H9 (cell line): ENCODE data around the gene MAST2. TPM values are rescaled to one million over a fixed set of nuclear protein-coding genes. Genes with fewer than 3 reads are reported as not detected.

ENCODE experiments used
- DNase-seq: peaks from one replicate; pipeline ENCODE4 v3.0.0-alpha.2; 2017
- H2AFZ ChIP-seq: one replicate; pipeline ENCODE4 v1.6.1; 2013; ENCODE audit warnings: mild to moderate bottlenecking, low read length, control low read depth, moderate library complexity
- H2AK5ac ChIP-seq: 2 replicates; pipeline ENCODE4 v1.6.1; 2013; ENCODE audit warnings: low read length, control low read depth, mixed read lengths; ENCODE audit not compliant: insufficient read length
- H2BK120ac ChIP-seq: one replicate; pipeline ENCODE4 v1.6.1; 2013; ENCODE audit warnings: low read depth, mild to moderate bottlenecking, low read length, control low read depth, inconsistent platforms; ENCODE audit not compliant: poor library complexity, severe bottlenecking
- H2BK12ac ChIP-seq: 2 replicates; pipeline ENCODE4 v1.6.1; 2013; ENCODE audit warnings: low read length, control low read depth, mixed read lengths, low read depth; ENCODE audit not compliant: insufficient read length
- H2BK15ac ChIP-seq: 2 replicates; pipeline ENCODE4 v1.6.1; 2013; ENCODE audit warnings: low read depth, low read length, control low read depth
- H2BK20ac ChIP-seq: one replicate; pipeline ENCODE4 v1.6.1; 2013; ENCODE audit warnings: low read depth, mild to moderate bottlenecking, low read length, control low read depth, inconsistent platforms; ENCODE audit not compliant: poor library complexity, severe bottlenecking
- H2BK5ac ChIP-seq: 2 replicates; pipeline ENCODE4 v1.6.1; 2013; ENCODE audit warnings: low read length, control low read depth, mixed read lengths; ENCODE audit not compliant: insufficient read length
- H3K14ac ChIP-seq: 2 replicates; pipeline ENCODE4 v1.6.1; 2013; ENCODE audit warnings: low read length, control low read depth; ENCODE audit not compliant: insufficient read depth
- H3K18ac ChIP-seq: 2 replicates; pipeline ENCODE4 v1.6.1; 2013; ENCODE audit warnings: low read depth, mild to moderate bottlenecking, mixed read lengths, low read length, control low read depth; ENCODE audit not compliant: insufficient read length
- H3K23ac ChIP-seq: 2 replicates; pipeline ENCODE4 v1.6.1; 2013; ENCODE audit warnings: low read length, control low read depth, mixed read lengths, low read depth; ENCODE audit not compliant: insufficient read length
- H3K23me2 ChIP-seq: 2 replicates; pipeline ENCODE4 v1.6.1; 2013; ENCODE audit warnings: low read depth, mild to moderate bottlenecking, mixed read lengths, low read length, control low read depth; ENCODE audit not compliant: insufficient read length, poor library complexity, severe bottlenecking
- H3K27ac ChIP-seq: 2 replicates; pipeline ENCODE4 v1.5.1; 2013; ENCODE audit warnings: low read length, control low read depth, mixed read lengths, low read depth; ENCODE audit not compliant: insufficient read length
- H3K27me3 ChIP-seq: 2 replicates; pipeline ENCODE4 v1.6.1; 2013; ENCODE audit warnings: low read length, control low read depth, inconsistent platforms; ENCODE audit not compliant: insufficient read depth
- H3K4ac ChIP-seq: 2 replicates; pipeline ENCODE4 v1.6.1; 2013; ENCODE audit warnings: low read depth, mild to moderate bottlenecking, control low read depth, inconsistent platforms, low read length, moderate library complexity
- H3K4me1 ChIP-seq: 2 replicates; pipeline ENCODE4 v1.6.1; 2013; ENCODE audit warnings: low read length, control low read depth, inconsistent platforms; ENCODE audit not compliant: insufficient read depth
- H3K4me2 ChIP-seq: 2 replicates; pipeline ENCODE4 v1.6.1; 2013; ENCODE audit warnings: low read length, control low read depth, mixed read lengths; ENCODE audit not compliant: insufficient read length, insufficient read depth
- H3K56ac ChIP-seq: 2 replicates; pipeline ENCODE4 v1.6.1; 2013; ENCODE audit warnings: low read depth, mild to moderate bottlenecking, mixed read lengths, low read length, control low read depth; ENCODE audit not compliant: insufficient read length
- H3K79me1 ChIP-seq: 2 replicates; pipeline ENCODE4 v1.6.1; 2013; ENCODE audit warnings: low read depth, mild to moderate bottlenecking, moderate library complexity, low read length, control low read depth, inconsistent platforms; ENCODE audit not compliant: insufficient read depth, poor library complexity, severe bottlenecking
- H3K79me2 ChIP-seq: 2 replicates; pipeline ENCODE4 v1.6.1; 2013; ENCODE audit warnings: low read length, control low read depth, inconsistent platforms; ENCODE audit not compliant: insufficient read depth
- H3K9ac ChIP-seq: 2 replicates; pipeline ENCODE4 v1.6.1; 2013; ENCODE audit warnings: low read length, control low read depth, mixed read lengths; ENCODE audit not compliant: insufficient read length; ENCODE audit errors: extremely low read depth
- H3K9me3 ChIP-seq: one replicate; pipeline ENCODE4 v1.6.1; 2013; ENCODE audit warnings: low read depth, low read length, inconsistent platforms; ENCODE audit not compliant: control insufficient read depth
- H3T11ph ChIP-seq: one replicate; pipeline ENCODE4 v1.6.1; 2013; ENCODE audit warnings: mild to moderate bottlenecking, low read length, control low read depth, inconsistent platforms
- H4K20me1 ChIP-seq: one replicate; pipeline ENCODE4 v1.6.1; 2013; ENCODE audit not compliant: control insufficient read depth, insufficient read length, insufficient read depth
- H4K5ac ChIP-seq: 2 replicates; pipeline ENCODE4 v1.6.1; 2013; ENCODE audit warnings: low read depth, mild to moderate bottlenecking, mixed read lengths, low read length, control low read depth; ENCODE audit not compliant: insufficient read length
- H4K8ac ChIP-seq: replicated peaks from 2 replicates; pipeline ENCODE4 v1.6.1; 2013; ENCODE audit warnings: low read length, control low read depth, mixed read lengths, low read depth; ENCODE audit not compliant: insufficient read length
- H4K91ac ChIP-seq: 2 replicates; pipeline ENCODE4 v1.6.1; 2013; ENCODE audit warnings: low read depth, mild to moderate bottlenecking, moderate library complexity, mixed read lengths, low read length, control low read depth; ENCODE audit not compliant: insufficient read length
- H3K27ac Mint-ChIP-seq, 3 experiments: 2 replicates in 2 of 3; 3 replicates in 1 of 3; pipeline ENCODE4 v1.8.0; 2020 to 2021; ENCODE audit warnings: mixed read lengths in 3 of 3, mild to moderate bottlenecking in 1 of 3, moderate library complexity in 1 of 3
- H3K27me3 Mint-ChIP-seq: 2 replicates; pipeline ENCODE4 v1.8.0; 2021; ENCODE audit warnings: low read depth, mild to moderate bottlenecking, moderate library complexity, mixed read lengths
- H3K36me3 Mint-ChIP-seq, 3 experiments: 2 replicates in 2 of 3; 3 replicates in 1 of 3; pipeline ENCODE4 v1.8.0; 2020 to 2021; ENCODE audit warnings: low read depth in 3 of 3, mixed read lengths in 3 of 3; ENCODE audit not compliant: insufficient read depth in 1 of 3
- H3K4me1 Mint-ChIP-seq, 2 experiments: 2 replicates each; pipeline ENCODE4 v1.8.0; 2020; ENCODE audit warnings: mixed read lengths in 2 of 2
- H3K4me3 Mint-ChIP-seq, 2 experiments: 2 replicates in 1 of 2; 3 replicates in 1 of 2; pipeline ENCODE4 v1.8.0; 2020 to 2021; ENCODE audit warnings: mild to moderate bottlenecking in 2 of 2, mixed read lengths in 2 of 2, moderate library complexity in 1 of 2
- H3K9me3 Mint-ChIP-seq, 2 experiments: 2 replicates in 1 of 2; 3 replicates in 1 of 2; pipeline ENCODE4 v1.8.0; 2020; ENCODE audit warnings: mild to moderate bottlenecking in 2 of 2, mixed read lengths in 2 of 2, moderate library complexity in 1 of 2
- WGBS: extraction: QIAGEN DNeasy Blood & Tissue Kit; methylation state at CpG from one replicate; pipeline ENCODE4 v1.1.7; 2013; ENCODE audit warnings: missing lambda C conversion rate, low lambda C conversion rate, mixed read lengths; ENCODE audit not compliant: insufficient read length; ENCODE audit errors: extremely low coverage; 5-methylcytosine and 5-hydroxymethylcytosine counted together
- total RNA-seq: library from RNA; stranded (reverse); gene quantifications from 2 replicates; pipeline ENCODE4 v1.2.1, GENCODE V29; 2021
- TF ChIP-seq, protein P1 (sequence below): fragments of 200-600 bp; sonication (generic); conservative IDR thresholded peaks from 3 replicates; pipeline ENCODE4 v1.8.0; 2021; ENCODE audit warnings: antibody characterized with exemption, mild to moderate bottlenecking

Gene MAST2
- total RNA-seq, 1 experiment from 2014 or later: 28.8 TPM

DNA sequence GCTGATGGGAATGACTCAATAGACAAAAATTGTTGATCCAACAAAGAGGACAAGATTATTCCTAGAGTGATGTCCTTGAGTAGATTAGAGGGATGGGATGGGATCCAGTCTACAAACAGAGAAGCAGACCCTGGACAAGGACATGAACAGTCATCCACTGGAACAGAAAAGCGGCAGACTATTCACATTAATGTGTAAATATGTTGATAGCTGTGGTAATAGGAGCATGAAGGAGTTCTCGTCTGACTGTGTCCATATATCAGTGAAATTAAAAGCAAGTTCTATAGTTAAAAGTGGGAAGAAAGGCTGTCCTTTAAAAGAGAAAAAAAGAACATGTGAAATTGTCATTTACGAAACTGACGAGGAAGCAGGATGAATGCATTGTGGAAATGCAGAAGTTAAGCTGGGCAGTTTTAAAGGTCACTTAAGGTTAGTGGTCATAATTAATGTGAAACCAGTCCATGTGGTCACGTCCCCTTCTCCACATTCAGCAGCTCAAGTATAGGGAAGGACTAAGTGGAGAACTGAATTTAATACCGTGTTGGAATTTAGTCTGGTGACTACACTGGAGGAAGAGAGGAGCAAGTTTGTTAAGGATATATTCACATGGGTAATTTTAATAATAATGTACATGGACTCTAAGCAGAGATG, 266.9 kb downstream of the MAST2 start:
- H3K56ac ChIP-seq: no peak overlapping the region
- H3K4me2 ChIP-seq: no peak overlapping the region
- no peaks in the 10 kb centered on the region for H4K20me1 ChIP-seq
- no peak overlapping the region for H3K23ac ChIP-seq
- no peak overlapping the region for H3K4me3 Mint-ChIP-seq
- H3T11ph ChIP-seq: no peak overlapping the region
- no peaks in the 10 kb centered on the region for H3K23me2 ChIP-seq
- H3K9me3 Mint-ChIP-seq: no peaks in the 10 kb centered on the region
- H3K9me3 ChIP-seq: no peaks in the 10 kb centered on the region
- H2BK12ac ChIP-seq: no peak overlapping the region
- H4K5ac ChIP-seq: no peak overlapping the region
- no peaks in the 10 kb centered on the region for H3K27me3 Mint-ChIP-seq
- no peak overlapping the region for H3K18ac ChIP-seq
- H3K79me1 ChIP-seq: no peaks in the 10 kb centered on the region
- H3K4me1 ChIP-seq: no peaks in the 10 kb centered on the region
- no peak overlapping the region for H4K8ac ChIP-seq
- peaks cover 0 to 1% (median 0%) of the 10 kb centered on the region in 3 experiments; a peak in 2 of 7 replicates for H3K36me3 Mint-ChIP-seq
- H4K91ac ChIP-seq: no peak overlapping the region
- H3K27ac Mint-ChIP-seq: no peak overlapping the region
- no peak overlapping the region for H2BK5ac ChIP-seq
- H3K14ac ChIP-seq: no peak overlapping the region
- DNase-seq: no peak
- H2BK15ac ChIP-seq: no peak overlapping the region
- no peak overlapping the region for H2AFZ ChIP-seq
- H3K4me1 Mint-ChIP-seq: peaks cover 12 to 13% of the 10 kb centered on the region in 2 experiments
- no CpG with 5 or more reads among the region's 6 CpGs for WGBS
- no peak overlapping the region for H3K4ac ChIP-seq
- H3K9ac ChIP-seq: no peak overlapping the region
- no peak overlapping the region for H2BK120ac ChIP-seq
- H3K27me3 ChIP-seq: no peaks in the 10 kb centered on the region
- no peaks in the 10 kb centered on the region for H3K79me2 ChIP-seq
- H2AK5ac ChIP-seq: no peak overlapping the region
- TF ChIP-seq, protein P1, sequence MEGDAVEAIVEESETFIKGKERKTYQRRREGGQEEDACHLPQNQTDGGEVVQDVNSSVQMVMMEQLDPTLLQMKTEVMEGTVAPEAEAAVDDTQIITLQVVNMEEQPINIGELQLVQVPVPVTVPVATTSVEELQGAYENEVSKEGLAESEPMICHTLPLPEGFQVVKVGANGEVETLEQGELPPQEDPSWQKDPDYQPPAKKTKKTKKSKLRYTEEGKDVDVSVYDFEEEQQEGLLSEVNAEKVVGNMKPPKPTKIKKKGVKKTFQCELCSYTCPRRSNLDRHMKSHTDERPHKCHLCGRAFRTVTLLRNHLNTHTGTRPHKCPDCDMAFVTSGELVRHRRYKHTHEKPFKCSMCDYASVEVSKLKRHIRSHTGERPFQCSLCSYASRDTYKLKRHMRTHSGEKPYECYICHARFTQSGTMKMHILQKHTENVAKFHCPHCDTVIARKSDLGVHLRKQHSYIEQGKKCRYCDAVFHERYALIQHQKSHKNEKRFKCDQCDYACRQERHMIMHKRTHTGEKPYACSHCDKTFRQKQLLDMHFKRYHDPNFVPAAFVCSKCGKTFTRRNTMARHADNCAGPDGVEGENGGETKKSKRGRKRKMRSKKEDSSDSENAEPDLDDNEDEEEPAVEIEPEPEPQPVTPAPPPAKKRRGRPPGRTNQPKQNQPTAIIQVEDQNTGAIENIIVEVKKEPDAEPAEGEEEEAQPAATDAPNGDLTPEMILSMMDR: no peak
- H2BK20ac ChIP-seq: no peak overlapping the region
- no peak overlapping the region for H3K27ac ChIP-seq
